ENCODE results near the gene JMJD8. TPM values are rescaled to one million over a fixed set of nuclear protein-coding genes. Genes with fewer than 3 reads are reported as not detected.

JMJD8 gene
- total RNA-seq, 1 donor from 2014 or later = 47.0 TPM

DNA sequence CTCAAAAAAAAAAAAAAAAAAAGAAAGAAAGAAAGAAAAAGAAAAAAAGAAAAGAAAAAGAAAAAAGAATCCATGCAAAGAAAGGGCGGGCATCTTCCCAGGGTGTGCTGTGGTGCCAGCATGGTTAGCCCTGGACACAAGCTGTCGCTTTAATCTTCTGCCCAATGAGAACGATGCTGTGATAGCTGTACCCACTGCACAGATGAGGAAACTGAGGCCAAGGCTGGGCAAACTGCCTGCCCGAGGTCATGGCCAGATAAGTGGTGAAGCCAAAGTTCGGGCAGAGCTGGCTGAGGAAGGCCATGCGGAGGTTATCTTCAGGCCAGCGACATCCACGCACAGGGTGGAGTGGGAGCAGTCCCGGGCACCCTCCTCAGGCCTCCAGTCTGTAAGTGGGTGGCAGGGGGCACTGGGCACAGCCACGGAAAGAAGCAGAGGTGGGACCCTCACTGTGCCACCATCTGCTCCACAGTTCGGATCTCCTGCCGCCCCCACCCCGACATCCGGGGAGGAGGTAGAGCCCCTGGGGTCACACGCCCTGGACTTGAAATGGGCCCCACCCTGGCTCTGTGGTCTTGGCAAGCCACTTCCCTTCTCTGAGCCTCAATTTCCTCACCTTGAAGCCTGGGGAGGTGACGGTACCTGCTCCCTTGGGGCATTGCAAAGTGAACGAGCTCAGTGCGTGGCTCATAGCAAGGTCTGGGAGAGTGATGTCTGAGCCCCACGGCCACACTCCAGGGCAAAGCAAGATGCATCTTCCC lies 15.0 kb upstream of the JMJD8 start:
- DNase-seq (no peak), ATAC-seq (ENCODE audit: low read depth) (no peak)
- no peaks in the 10 kb centered on the region for H3K36me3 Mint-ChIP-seq (ENCODE audit: low read depth)
- intact Hi-C loops (cut with micrococcal nuclease) = no loop called here
- H3K27me3 Mint-ChIP-seq = peaks cover 36% of the 10 kb centered on the region
- H3K4me3 Mint-ChIP-seq = no peak overlapping the region
- no peaks in the 10 kb centered on the region for H3K9me3 Mint-ChIP-seq
- TF ChIP-seq, protein P1, sequence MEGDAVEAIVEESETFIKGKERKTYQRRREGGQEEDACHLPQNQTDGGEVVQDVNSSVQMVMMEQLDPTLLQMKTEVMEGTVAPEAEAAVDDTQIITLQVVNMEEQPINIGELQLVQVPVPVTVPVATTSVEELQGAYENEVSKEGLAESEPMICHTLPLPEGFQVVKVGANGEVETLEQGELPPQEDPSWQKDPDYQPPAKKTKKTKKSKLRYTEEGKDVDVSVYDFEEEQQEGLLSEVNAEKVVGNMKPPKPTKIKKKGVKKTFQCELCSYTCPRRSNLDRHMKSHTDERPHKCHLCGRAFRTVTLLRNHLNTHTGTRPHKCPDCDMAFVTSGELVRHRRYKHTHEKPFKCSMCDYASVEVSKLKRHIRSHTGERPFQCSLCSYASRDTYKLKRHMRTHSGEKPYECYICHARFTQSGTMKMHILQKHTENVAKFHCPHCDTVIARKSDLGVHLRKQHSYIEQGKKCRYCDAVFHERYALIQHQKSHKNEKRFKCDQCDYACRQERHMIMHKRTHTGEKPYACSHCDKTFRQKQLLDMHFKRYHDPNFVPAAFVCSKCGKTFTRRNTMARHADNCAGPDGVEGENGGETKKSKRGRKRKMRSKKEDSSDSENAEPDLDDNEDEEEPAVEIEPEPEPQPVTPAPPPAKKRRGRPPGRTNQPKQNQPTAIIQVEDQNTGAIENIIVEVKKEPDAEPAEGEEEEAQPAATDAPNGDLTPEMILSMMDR (IDR thresholded peaks at IDR 0.05) = no peak
- CTCF ChIA-PET = no interaction called here
- H3K4me1 Mint-ChIP-seq = peaks cover 11% of the 10 kb centered on the region
- POLR2A ChIA-PET = no interaction called here
- no peak overlapping the region for H3K27ac Mint-ChIP-seq

DNA sequence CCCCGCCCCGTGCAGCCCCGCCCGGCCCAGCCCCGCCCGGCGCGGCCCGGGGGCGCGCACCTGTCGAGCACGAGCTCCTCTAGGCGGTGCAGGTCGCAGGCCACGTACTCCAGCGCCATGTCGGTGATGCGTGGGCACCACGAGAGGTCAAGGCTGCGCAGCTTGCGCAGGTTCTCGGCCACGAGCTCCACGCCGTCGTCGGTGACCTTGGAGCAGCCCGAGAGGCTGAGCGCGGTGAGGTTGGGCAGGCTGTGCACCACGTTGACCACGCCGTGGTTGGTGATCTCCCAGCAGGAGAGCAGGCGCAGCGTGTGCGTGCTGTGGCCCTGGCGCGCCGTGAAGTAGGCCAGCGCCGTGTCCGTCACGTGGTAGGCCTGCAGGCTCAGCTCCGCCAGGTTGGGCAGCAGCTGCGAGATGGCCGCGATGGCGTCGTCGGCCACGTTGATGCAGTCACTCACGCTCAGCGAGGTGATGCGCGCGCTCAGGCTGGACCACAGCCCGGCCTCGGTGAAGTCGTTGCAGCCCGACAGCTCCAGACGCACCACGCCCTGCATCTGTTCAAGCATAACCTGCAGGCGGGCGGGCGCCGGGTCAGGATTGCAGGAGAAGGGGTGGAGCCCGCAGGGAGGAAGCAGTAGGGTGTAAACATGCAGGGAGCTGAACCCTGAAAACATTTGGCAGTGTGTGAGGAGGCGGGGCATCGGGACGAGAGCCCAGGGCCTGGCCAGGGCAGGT lies 11.4 kb upstream of the JMJD8 start:
- peaks cover 22% of the 10 kb centered on the region for H3K27me3 Mint-ChIP-seq
- DNase-seq (peak; percentile 47), ATAC-seq (ENCODE audit: low read depth) (peak; percentile 78)
- H3K4me1 Mint-ChIP-seq = peaks cover 21% of the 10 kb centered on the region
- intact Hi-C loops (cut with micrococcal nuclease) = no loop called here
- no peaks in the 10 kb centered on the region for H3K9me3 Mint-ChIP-seq
- no peak overlapping the region for H3K27ac Mint-ChIP-seq
- TF ChIP-seq, protein P1 (IDR thresholded peaks at IDR 0.05) = no peak
- H3K36me3 Mint-ChIP-seq (ENCODE audit: low read depth) = no peaks in the 10 kb centered on the region
- ChIA-PET CTCF (interaction anchor here (2.1 kb wide), 1 partner anchor 17 kb away, joined by 8 read pairs; no protein-coding TSS in a partner anchor), POLR2A (interaction anchor here (0.8 to 2.0 kb wide), 4 partner anchors 11 to 45 kb away, joined by 3 to 8 read pairs (median 3); partner anchors contain the start of genes ANTKMT, CIAO3, JMJD8 and METRN)
- peak overlapping the region; percentile 76 for H3K4me3 Mint-ChIP-seq

DNA sequence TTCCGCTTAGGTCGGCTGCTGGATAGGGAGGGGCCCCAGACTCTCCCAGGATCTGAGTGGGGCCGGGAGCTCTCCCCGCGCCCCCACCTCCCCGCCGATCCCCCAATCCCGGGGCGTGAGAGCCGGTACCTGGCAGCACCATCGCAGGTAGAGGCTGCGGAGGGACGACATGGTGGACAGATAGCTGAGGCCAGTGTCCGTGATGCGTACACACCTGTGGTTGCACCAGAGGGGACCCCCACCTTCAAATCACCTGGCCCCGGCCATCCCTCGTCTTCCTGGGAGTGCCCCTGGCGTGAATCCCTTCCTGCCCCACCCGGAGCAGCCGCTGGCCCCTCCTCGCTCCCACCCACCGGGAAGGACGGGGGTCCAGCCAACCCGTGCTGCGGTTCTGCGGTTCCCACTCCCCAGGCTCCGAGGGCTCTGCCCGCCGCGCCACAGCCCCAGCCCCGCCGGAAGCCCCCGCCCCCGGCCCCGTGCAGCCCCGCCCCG lies 10.8 kb upstream of the JMJD8 start:
- no peak overlapping the region for H3K27ac Mint-ChIP-seq
- ChIA-PET CTCF (interaction anchor here (2.1 kb wide), 1 partner anchor 17 kb away, joined by 8 read pairs; no protein-coding TSS in a partner anchor), POLR2A (interaction anchor here (1.0 to 2.0 kb wide), 3 partner anchors 11 to 26 kb away, joined by 3 to 8 read pairs (median 3); partner anchors contain the start of genes ANTKMT, JMJD8 and METRN)
- H3K4me1 Mint-ChIP-seq = peaks cover 26% of the 10 kb centered on the region
- no peak for DNase-seq
- intact Hi-C loops (cut with micrococcal nuclease) = no loop called here
- H3K27me3 Mint-ChIP-seq = peaks cover 20% of the 10 kb centered on the region
- no peaks in the 10 kb centered on the region for H3K9me3 Mint-ChIP-seq
- H3K36me3 Mint-ChIP-seq (ENCODE audit: low read depth) = peaks cover 4% of the 10 kb centered on the region
- H3K4me3 Mint-ChIP-seq = peak overlapping the region; percentile 7
- ATAC-seq (ENCODE audit: low read depth) = no peak
- TF ChIP-seq, protein P1 (IDR thresholded peaks at IDR 0.05) = no peak

DNA sequence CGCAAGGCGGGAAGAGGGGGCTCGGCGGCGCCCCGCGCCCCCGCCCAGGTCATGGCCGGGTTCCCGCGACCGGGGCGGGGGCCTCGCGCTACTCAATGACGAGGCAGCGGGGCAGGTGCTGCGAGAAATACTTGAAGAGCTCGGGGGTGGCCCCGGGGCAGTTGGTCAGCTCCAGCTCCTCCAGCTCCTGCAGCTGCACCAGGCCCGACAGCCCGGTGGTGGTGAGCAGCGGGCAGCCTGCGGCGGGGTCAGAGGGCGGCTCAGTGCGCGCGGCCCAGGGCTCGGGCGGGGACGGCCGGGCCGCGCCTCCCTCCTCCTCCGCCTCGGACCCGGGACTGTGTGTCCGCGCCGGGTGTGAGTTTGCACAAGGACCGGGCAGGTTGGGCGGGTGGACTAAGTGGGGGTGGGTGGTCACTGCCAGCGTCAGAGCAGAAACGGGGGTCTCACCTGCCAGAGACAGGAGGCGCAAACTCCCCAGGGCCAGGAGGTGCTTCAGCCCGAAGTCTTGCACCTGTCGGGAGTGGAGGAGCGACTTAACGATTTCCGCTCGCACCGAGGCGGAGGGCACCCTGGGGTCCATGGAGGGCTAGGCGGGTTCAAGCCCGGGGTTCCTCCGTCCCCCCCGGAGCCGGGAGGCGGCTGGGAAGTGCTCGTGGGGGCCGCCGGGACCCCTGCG lies 10.2 kb upstream of the JMJD8 start:
- no peak overlapping the region for H3K27ac Mint-ChIP-seq
- intact Hi-C loops (cut with micrococcal nuclease) = no loop called here
- peak overlapping the region; percentile 60 for H3K4me3 Mint-ChIP-seq
- peaks cover 18% of the 10 kb centered on the region for H3K27me3 Mint-ChIP-seq
- TF ChIP-seq, protein P1 (IDR thresholded peaks at IDR 0.05) = no peak
- peaks cover 5% of the 10 kb centered on the region for H3K36me3 Mint-ChIP-seq (ENCODE audit: low read depth)
- DNase-seq (no peak), ATAC-seq (ENCODE audit: low read depth) (no peak)
- ChIA-PET CTCF (interaction anchor here (2.1 kb wide), 1 partner anchor 18 kb away, joined by 8 read pairs; no protein-coding TSS in a partner anchor), POLR2A (interaction anchor here (1.4 to 2.0 kb wide), 2 partner anchors 10 to 21 kb away, joined by 3 to 8 read pairs; partner anchors contain the start of genes JMJD8 and METRN)
- H3K4me1 Mint-ChIP-seq = peaks cover 32% of the 10 kb centered on the region
- no peaks in the 10 kb centered on the region for H3K9me3 Mint-ChIP-seq

Data from activated B cell treated with CpG ODN at 0.5 μM for 24 hours (primary cell).